SK-N-SH (cell line): ENCODE measurements around the gene PDGFA.

ENCODE experiments used
- CTCF ChIP-seq: fragments of 200-600 bp; sonication (generic); IDR thresholded peaks from 2 replicates; pipeline ENCODE4 v1.6.1; 2017; ENCODE audit warnings: antibody characterized with exemption, mild to moderate bottlenecking, moderate library complexity
- ELF1 ChIP-seq: IDR thresholded peaks from 2 replicates; pipeline ENCODE4 v1.4.0; 2012
- TAF1 ChIP-seq: IDR thresholded peaks from 2 replicates; pipeline ENCODE4 v1.6.1; 2012; ENCODE audit warnings: low read depth, mild to moderate bottlenecking, low read length, moderate library complexity, borderline replicate concordance
- YY1 ChIP-seq: IDR thresholded peaks from 2 replicates; pipeline ENCODE4 v1.4.0; 2012; ENCODE audit warnings: low read depth, mild to moderate bottlenecking
- TF ChIP-seq, protein P1 (sequence below): fragments of 150-350 bp; IDR thresholded peaks from 2 replicates; pipeline ENCODE4 v1.6.1; 2017; ENCODE audit warnings: antibody characterized with exemption, low read length, low read depth, borderline replicate concordance

DNA sequence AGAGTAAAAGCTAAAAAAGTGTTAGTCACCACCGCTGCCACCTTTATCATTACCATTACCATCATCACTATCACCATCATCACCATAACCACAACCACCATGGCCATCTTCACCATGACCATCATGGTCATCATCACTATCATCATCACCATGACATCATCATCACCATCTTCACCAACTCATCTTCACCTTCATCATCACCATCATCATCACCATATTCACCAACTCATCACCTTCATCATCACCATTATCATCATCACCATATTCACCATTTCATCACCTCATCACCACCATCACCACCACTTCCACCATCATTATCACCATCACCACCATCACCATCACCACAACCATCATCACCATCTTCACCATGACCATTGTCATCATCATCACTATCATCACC, 46.5 kb upstream of the PDGFA start:
- TF ChIP-seq YY1: no peak
- TF ChIP-seq ELF1: no peak
- TF ChIP-seq, protein P1, sequence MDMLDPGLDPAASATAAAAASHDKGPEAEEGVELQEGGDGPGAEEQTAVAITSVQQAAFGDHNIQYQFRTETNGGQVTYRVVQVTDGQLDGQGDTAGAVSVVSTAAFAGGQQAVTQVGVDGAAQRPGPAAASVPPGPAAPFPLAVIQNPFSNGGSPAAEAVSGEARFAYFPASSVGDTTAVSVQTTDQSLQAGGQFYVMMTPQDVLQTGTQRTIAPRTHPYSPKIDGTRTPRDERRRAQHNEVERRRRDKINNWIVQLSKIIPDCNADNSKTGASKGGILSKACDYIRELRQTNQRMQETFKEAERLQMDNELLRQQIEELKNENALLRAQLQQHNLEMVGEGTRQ: no peak
- no peak for TF ChIP-seq CTCF
- TF ChIP-seq TAF1: no peak
